NCI-H1092 (cell line): ENCODE results near the gene CNTN4.
A peak's percentile ranks its signal among the peaks of the same experiment; 100 is the strongest.
"Not testable (repeated sequence)": the region's sequence is repeated elsewhere in the genome, so short reads cannot be mapped to it uniquely, and the experiment has no call there.

Experiments used
- DNase-seq: peaks from one replicate; lab custom pipeline; 2025; lab: John Stamatoyannopoulos, UW

The CNTN4 gene

GRCh38 chr3:2098398-2099027, at the start of gene CNTN4:
CNTN4 (plus strand) TSS chr3:2098866.
- DNase-seq, result peak; percentile 76

GRCh38 chr3:2061360-2061759, 37.3 kb upstream of the CNTN4 start:
- DNase-seq, result no peak

GRCh38 chr3:2071531-2071930, 27.1 kb upstream of the CNTN4 start:
- no peak for DNase-seq

GRCh38 chr3:2078821-2079220, 19.8 kb upstream of the CNTN4 start:
- DNase-seq, result no peak

GRCh38 chr3:2082871-2083480, 15.7 kb upstream of the CNTN4 start:
- DNase-seq, result no peak

- not testable (repeated sequence) for DNase-seq
Measured at GRCh38 chr3:2083558-2083957, 15.1 kb upstream of the CNTN4 start.

- no peak for DNase-seq
Measured at GRCh38 chr3:2090095-2090911, 8.4 kb upstream of the CNTN4 start.

- DNase-seq, result no peak
Measured at GRCh38 chr3:2092758-2093157, 5.9 kb upstream of the CNTN4 start.

- DNase-seq, result no peak
Measured at GRCh38 chr3:2094941-2095340, 3.7 kb upstream of the CNTN4 start.

- DNase-seq, result no peak
Measured at GRCh38 chr3:2096216-2096615, 2.5 kb upstream of the CNTN4 start.

- no peak for DNase-seq
Measured at GRCh38 chr3:2097641-2098191, 950 bp upstream of the CNTN4 start.

GRCh38 chr3:2099028-2099671, 484 bp downstream of the CNTN4 start:
- peak; percentile 32 for DNase-seq

- DNase-seq, result no peak
Measured at GRCh38 chr3:2099779-2100191, 1.1 kb downstream of the CNTN4 start.

- no peak for DNase-seq
Measured at GRCh38 chr3:2106438-2106837, 7.8 kb downstream of the CNTN4 start.

- no peak for DNase-seq
Measured at GRCh38 chr3:2110597-2111117, 12.0 kb downstream of the CNTN4 start.

- DNase-seq, result no peak
Measured at GRCh38 chr3:2114617-2115275, 16.1 kb downstream of the CNTN4 start.

GRCh38 chr3:2130726-2131125, 32.1 kb downstream of the CNTN4 start:
- DNase-seq, result no peak

GRCh38 chr3:2133146-2133545, 34.5 kb downstream of the CNTN4 start:
- no peak for DNase-seq

- no peak for DNase-seq
Measured at GRCh38 chr3:2137651-2138050, 39.0 kb downstream of the CNTN4 start.

- no peak for DNase-seq
Measured at GRCh38 chr3:2141482-2141881, 42.8 kb downstream of the CNTN4 start.

- DNase-seq, result no peak
Measured at GRCh38 chr3:2148561-2149340, 50.1 kb downstream of the CNTN4 start.
